GM23338 (cell line): ENCODE results near the gene TAOK2. TPM values are rescaled to one million over a fixed set of nuclear protein-coding genes. Genes with fewer than 3 reads are reported as not detected.

Experiments used
- ATAC-seq: fragments of 200-7000 bp; cut with Tn5 transposase; 3 replicates; pipeline ENCODE4 v1.9.1; 2020
- DNase-seq: peaks from one replicate; pipeline ENCODE4 v3.0.0-alpha.2; 2015; ENCODE audit warnings: low spot score
- H2AFZ ChIP-seq: fragments of 200-600 bp; sonication (generic); 2 replicates; pipeline ENCODE4 v1.8.0; 2016; ENCODE audit warnings: antibody characterized with exemption, mild to moderate bottlenecking, moderate library complexity
- H3F3A ChIP-seq: fragments of 200-600 bp; sonication (generic); replicated peaks from 2 replicates; pipeline ENCODE4 v1.8.0; 2017; ENCODE audit warnings: antibody characterized with exemption, mixed run types, low read depth
- H3K27ac ChIP-seq: fragments of 200-600 bp; sonication (generic); 2 replicates; pipeline ENCODE4 v1.6.1; 2016; ENCODE audit warnings: low read depth
- H3K27me3 ChIP-seq: fragments of 200-600 bp; sonication (generic); 2 replicates; pipeline ENCODE4 v1.8.0; 2016; ENCODE audit warnings: mild to moderate bottlenecking, mixed run types, moderate library complexity; ENCODE audit not compliant: insufficient read depth
- H3K36me3 ChIP-seq: fragments of 200-600 bp; sonication (generic); 2 replicates; pipeline ENCODE4 v1.8.0; 2016; ENCODE audit warnings: mild to moderate bottlenecking; ENCODE audit not compliant: insufficient read depth
- H3K4me1 ChIP-seq: fragments of 200-600 bp; sonication (generic); 2 replicates; pipeline ENCODE4 v1.8.0; 2016; ENCODE audit warnings: mild to moderate bottlenecking, moderate library complexity; ENCODE audit not compliant: insufficient read depth
- H3K4me2 ChIP-seq: fragments of 200-600 bp; sonication (generic); 2 replicates; pipeline ENCODE4 v1.7.1; 2017; ENCODE audit warnings: mixed run types
- H3K4me3 ChIP-seq: fragments of 200-600 bp; sonication (generic); 2 replicates; pipeline ENCODE4 v1.6.1; 2016; ENCODE audit warnings: mixed run types
- H3K79me2 ChIP-seq: fragments of 200-600 bp; sonication (generic); replicated peaks from 2 replicates; pipeline ENCODE4 v1.8.0; 2017; ENCODE audit warnings: mild to moderate bottlenecking; ENCODE audit not compliant: insufficient read depth
- H3K9me2 ChIP-seq: fragments of 200-600 bp; sonication (generic); 2 replicates; pipeline ENCODE4 v1.8.0; 2017; ENCODE audit not compliant: insufficient read depth
- H4K20me1 ChIP-seq: fragments of 200-600 bp; sonication (generic); replicated peaks from 2 replicates; pipeline ENCODE4 v1.8.0; 2017; ENCODE audit warnings: mild to moderate bottlenecking; ENCODE audit not compliant: insufficient read depth
- H3K27ac Mint-ChIP-seq: 2 replicates; pipeline ENCODE4 v1.8.0; 2020; ENCODE audit warnings: inconsistent platforms, mild to moderate bottlenecking, moderate library complexity, mixed read lengths
- H3K27me3 Mint-ChIP-seq: 3 replicates; pipeline ENCODE4 v1.8.0; 2022; ENCODE audit warnings: low read depth, mild to moderate bottlenecking, moderate library complexity, mixed read lengths, inconsistent platforms; ENCODE audit not compliant: insufficient read depth, poor library complexity
- H3K36me3 Mint-ChIP-seq: 3 replicates; pipeline ENCODE4 v1.8.0; 2021; ENCODE audit warnings: low read depth, mild to moderate bottlenecking, inconsistent platforms, moderate library complexity, mixed read lengths
- H3K4me1 Mint-ChIP-seq: 3 replicates; pipeline ENCODE4 v1.8.0; 2020; ENCODE audit warnings: mild to moderate bottlenecking, inconsistent platforms, mixed read lengths
- H3K4me3 Mint-ChIP-seq: 3 replicates; pipeline ENCODE4 v1.8.0; 2021; ENCODE audit warnings: moderate library complexity, mild to moderate bottlenecking, inconsistent platforms, mixed read lengths
- H3K9me3 Mint-ChIP-seq: 3 replicates; pipeline ENCODE4 v1.8.0; 2020; ENCODE audit warnings: moderate library complexity, mild to moderate bottlenecking, inconsistent platforms, mixed read lengths
- CREB1 ChIP-seq: fragments of 250-450 bp; sonication (Bioruptor Pico); IDR thresholded peaks from 2 replicates; pipeline ENCODE4 v1.5.0; 2020; ENCODE audit warnings: low read depth, mild to moderate bottlenecking, moderate library complexity
- CTCF ChIP-seq, 2 experiments: fragments of 200-600 bp in 1 of 2; sonication (generic) in 1 of 2; conservative IDR thresholded peaks; 2 replicates each; pipeline versions ENCODE4 v1.5.1 to v1.6.1; 2016 to 2017; ENCODE audit warnings: antibody characterized with exemption in 2 of 2, low read depth in 2 of 2, mild to moderate bottlenecking in 2 of 2, moderate library complexity in 1 of 2
- EZH2 ChIP-seq: fragments of 200-600 bp; sonication (generic); IDR thresholded peaks from one replicate; pipeline ENCODE4 v1.8.0; 2017; ENCODE audit warnings: antibody characterized with exemption, mild to moderate bottlenecking, low read depth; ENCODE audit not compliant: unreplicated experiment
- EZH2phosphoT487 ChIP-seq: fragments of 200-600 bp; sonication (generic); IDR thresholded peaks from one replicate; pipeline ENCODE4 v1.8.1; 2018; ENCODE audit warnings: antibody characterized with exemption; ENCODE audit not compliant: unreplicated experiment
- JUNB ChIP-seq: IDR thresholded peaks from one replicate; pipeline ENCODE4 v1.6.1; 2016; ENCODE audit warnings: antibody characterized with exemption; ENCODE audit not compliant: unreplicated experiment
- NANOG ChIP-seq: IDR thresholded peaks from 2 replicates; pipeline ENCODE4 v1.6.1; 2016; ENCODE audit warnings: antibody characterized with exemption, borderline replicate concordance
- POLR2AphosphoS5 ChIP-seq: IDR thresholded peaks from 2 replicates; pipeline ENCODE4 v1.6.1; 2016; ENCODE audit warnings: antibody characterized with exemption, low read depth
- STAT1 ChIP-seq: IDR thresholded peaks from one replicate; pipeline ENCODE4 v1.6.1; 2016; ENCODE audit warnings: antibody characterized with exemption; ENCODE audit not compliant: unreplicated experiment
- ZNF114 ChIP-seq: fragments of 250-450 bp; sonication (Bioruptor Pico); IDR thresholded peaks from 2 replicates; pipeline ENCODE4 v1.5.0; 2020; ENCODE audit warnings: mild to moderate bottlenecking, moderate library complexity
- ZNF331 ChIP-seq: fragments of 250-450 bp; sonication (Bioruptor Pico); IDR thresholded peaks from 2 replicates; pipeline ENCODE4 v1.5.0; 2020; ENCODE audit warnings: low read depth, mild to moderate bottlenecking, moderate library complexity
- polyA plus RNA-seq: library from polyadenylated mRNA; unstranded; fragments of >200 nt; fragmentation: Nextera tagmentation; extraction: Ambion mirVana; gene quantifications from 2 replicates; pipeline ENCODE4 v1.2.1, GENCODE V29; 2016
- total RNA-seq: library from RNA; depleted of rRNA; stranded (reverse); fragments of >200 nt; shearing (Covaris generic); gene quantifications from 2 replicates; pipeline ENCODE4 v1.2.3, GENCODE V29; 2014
- TF ChIP-seq, protein P1 (sequence below): IDR thresholded peaks from one replicate; pipeline ENCODE4 v1.6.1; 2018; ENCODE audit warnings: antibody characterized with exemption; ENCODE audit not compliant: unreplicated experiment
- TF ChIP-seq, protein P2 (sequence below): fragments of 250-450 bp; sonication (Bioruptor Pico); IDR thresholded peaks from 2 replicates; pipeline ENCODE4 v1.5.0; 2020; ENCODE audit warnings: mild to moderate bottlenecking, moderate library complexity
- TF ChIP-seq, protein P3 (sequence below): IDR thresholded peaks from 2 replicates; pipeline ENCODE4 v1.6.1; 2016; ENCODE audit warnings: antibody characterized with exemption

Gene TAOK2
- total and polyA plus RNA-seq, 2 experiments from 2014 or later = 8.8 to 45.2 TPM

- no peak for DNase-seq
- Mint-ChIP-seq H3K4me3 (no peak overlapping the region), H3K27me3 (peaks cover 24% of the 10 kb centered on the region), H3K9me3 (peaks cover 3% of the 10 kb centered on the region; the same call in 1 of the 3 replicates), H3K36me3 (no peaks in the 10 kb centered on the region; the same call in 2 of the 3 replicates), H3K4me1 (peaks cover 29% of the 10 kb centered on the region), H3K27ac (no peak overlapping the region)
- no peak overlapping the region for H2AFZ ChIP-seq
- no peak overlapping the region for H3K4me3 ChIP-seq
- 0 out of 2 replicates have a peak, but pooled peaks cover 3% of the 10 kb centered on the region for H3F3A ChIP-seq
- H3K4me1 ChIP-seq = peaks cover 24% of the 10 kb centered on the region
- H4K20me1 ChIP-seq = no peaks in the 10 kb centered on the region; the same call in 1 of the 2 replicates
- no peak for ATAC-seq
- H3K79me2 ChIP-seq = no peaks in the 10 kb centered on the region
- H3K27ac ChIP-seq = no peak overlapping the region
- no peak overlapping the region for H3K4me2 ChIP-seq
- no peaks in the 10 kb centered on the region for H3K36me3 ChIP-seq
- TF ChIP-seq POLR2AphosphoS5 (no peak), NANOG (no peak), EZH2 (no peak), ZNF114 (CRISPR knock-in tag) (no peak), JUNB (no peak), CTCF (conservative IDR thresholded peaks at IDR 0.05; ENCODE audit: low read depth in 2 of 2) (no peak), STAT1 (no peak), ZNF331 (no peak), CREB1 (CRISPR knock-in tag) (no peak), EZH2phosphoT487 (no peak)
- TF ChIP-seq, protein P1, sequence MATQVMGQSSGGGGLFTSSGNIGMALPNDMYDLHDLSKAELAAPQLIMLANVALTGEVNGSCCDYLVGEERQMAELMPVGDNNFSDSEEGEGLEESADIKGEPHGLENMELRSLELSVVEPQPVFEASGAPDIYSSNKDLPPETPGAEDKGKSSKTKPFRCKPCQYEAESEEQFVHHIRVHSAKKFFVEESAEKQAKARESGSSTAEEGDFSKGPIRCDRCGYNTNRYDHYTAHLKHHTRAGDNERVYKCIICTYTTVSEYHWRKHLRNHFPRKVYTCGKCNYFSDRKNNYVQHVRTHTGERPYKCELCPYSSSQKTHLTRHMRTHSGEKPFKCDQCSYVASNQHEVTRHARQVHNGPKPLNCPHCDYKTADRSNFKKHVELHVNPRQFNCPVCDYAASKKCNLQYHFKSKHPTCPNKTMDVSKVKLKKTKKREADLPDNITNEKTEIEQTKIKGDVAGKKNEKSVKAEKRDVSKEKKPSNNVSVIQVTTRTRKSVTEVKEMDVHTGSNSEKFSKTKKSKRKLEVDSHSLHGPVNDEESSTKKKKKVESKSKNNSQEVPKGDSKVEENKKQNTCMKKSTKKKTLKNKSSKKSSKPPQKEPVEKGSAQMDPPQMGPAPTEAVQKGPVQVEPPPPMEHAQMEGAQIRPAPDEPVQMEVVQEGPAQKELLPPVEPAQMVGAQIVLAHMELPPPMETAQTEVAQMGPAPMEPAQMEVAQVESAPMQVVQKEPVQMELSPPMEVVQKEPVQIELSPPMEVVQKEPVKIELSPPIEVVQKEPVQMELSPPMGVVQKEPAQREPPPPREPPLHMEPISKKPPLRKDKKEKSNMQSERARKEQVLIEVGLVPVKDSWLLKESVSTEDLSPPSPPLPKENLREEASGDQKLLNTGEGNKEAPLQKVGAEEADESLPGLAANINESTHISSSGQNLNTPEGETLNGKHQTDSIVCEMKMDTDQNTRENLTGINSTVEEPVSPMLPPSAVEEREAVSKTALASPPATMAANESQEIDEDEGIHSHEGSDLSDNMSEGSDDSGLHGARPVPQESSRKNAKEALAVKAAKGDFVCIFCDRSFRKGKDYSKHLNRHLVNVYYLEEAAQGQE = no peak
- TF ChIP-seq, protein P2, sequence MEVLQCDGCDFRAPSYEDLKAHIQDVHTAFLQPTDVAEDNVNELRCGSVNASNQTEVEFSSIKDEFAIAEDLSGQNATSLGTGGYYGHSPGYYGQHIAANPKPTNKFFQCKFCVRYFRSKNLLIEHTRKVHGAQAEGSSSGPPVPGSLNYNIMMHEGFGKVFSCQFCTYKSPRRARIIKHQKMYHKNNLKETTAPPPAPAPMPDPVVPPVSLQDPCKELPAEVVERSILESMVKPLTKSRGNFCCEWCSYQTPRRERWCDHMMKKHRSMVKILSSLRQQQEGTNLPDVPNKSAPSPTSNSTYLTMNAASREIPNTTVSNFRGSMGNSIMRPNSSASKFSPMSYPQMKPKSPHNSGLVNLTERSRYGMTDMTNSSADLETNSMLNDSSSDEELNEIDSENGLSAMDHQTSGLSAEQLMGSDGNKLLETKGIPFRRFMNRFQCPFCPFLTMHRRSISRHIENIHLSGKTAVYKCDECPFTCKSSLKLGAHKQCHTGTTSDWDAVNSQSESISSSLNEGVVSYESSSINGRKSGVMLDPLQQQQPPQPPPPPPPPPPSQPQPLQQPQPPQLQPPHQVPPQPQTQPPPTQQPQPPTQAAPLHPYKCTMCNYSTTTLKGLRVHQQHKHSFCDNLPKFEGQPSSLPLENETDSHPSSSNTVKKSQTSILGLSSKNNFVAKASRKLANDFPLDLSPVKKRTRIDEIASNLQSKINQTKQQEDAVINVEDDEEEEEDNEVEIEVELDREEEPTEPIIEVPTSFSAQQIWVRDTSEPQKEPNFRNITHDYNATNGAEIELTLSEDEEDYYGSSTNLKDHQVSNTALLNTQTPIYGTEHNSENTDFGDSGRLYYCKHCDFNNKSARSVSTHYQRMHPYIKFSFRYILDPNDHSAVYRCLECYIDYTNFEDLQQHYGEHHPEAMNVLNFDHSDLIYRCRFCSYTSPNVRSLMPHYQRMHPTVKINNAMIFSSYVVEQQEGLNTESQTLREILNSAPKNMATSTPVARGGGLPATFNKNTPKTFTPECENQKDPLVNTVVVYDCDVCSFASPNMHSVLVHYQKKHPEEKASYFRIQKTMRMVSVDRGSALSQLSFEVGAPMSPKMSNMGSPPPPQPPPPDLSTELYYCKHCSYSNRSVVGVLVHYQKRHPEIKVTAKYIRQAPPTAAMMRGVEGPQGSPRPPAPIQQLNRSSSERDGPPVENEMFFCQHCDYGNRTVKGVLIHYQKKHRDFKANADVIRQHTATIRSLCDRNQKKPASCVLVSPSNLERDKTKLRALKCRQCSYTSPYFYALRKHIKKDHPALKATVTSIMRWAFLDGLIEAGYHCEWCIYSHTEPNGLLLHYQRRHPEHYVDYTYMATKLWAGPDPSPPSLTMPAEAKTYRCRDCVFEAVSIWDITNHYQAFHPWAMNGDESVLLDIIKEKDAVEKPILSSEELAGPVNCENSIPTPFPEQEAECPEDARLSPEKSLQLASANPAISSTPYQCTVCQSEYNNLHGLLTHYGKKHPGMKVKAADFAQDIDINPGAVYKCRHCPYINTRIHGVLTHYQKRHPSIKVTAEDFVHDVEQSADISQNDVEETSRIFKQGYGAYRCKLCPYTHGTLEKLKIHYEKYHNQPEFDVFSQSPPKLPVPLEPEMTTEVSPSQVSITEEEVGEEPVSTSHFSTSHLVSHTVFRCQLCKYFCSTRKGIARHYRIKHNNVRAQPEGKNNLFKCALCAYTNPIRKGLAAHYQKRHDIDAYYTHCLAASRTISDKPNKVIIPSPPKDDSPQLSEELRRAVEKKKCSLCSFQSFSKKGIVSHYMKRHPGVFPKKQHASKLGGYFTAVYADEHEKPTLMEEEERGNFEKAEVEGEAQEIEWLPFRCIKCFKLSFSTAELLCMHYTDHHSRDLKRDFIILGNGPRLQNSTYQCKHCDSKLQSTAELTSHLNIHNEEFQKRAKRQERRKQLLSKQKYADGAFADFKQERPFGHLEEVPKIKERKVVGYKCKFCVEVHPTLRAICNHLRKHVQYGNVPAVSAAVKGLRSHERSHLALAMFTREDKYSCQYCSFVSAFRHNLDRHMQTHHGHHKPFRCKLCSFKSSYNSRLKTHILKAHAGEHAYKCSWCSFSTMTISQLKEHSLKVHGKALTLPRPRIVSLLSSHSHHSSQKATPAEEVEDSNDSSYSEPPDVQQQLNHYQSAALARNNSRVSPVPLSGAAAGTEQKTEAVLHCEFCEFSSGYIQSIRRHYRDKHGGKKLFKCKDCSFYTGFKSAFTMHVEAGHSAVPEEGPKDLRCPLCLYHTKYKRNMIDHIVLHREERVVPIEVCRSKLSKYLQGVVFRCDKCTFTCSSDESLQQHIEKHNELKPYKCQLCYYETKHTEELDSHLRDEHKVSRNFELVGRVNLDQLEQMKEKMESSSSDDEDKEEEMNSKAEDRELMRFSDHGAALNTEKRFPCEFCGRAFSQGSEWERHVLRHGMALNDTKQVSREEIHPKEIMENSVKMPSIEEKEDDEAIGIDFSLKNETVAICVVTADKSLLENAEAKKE (CRISPR knock-in tag) = no peak
- TF ChIP-seq, protein P3, sequence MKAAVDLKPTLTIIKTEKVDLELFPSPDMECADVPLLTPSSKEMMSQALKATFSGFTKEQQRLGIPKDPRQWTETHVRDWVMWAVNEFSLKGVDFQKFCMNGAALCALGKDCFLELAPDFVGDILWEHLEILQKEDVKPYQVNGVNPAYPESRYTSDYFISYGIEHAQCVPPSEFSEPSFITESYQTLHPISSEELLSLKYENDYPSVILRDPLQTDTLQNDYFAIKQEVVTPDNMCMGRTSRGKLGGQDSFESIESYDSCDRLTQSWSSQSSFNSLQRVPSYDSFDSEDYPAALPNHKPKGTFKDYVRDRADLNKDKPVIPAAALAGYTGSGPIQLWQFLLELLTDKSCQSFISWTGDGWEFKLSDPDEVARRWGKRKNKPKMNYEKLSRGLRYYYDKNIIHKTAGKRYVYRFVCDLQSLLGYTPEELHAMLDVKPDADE = no peak
- H3K9me2 ChIP-seq = no peaks in the 10 kb centered on the region
- peaks cover 10% of the 10 kb centered on the region; the same call in 1 of the 2 replicates for H3K27me3 ChIP-seq
Measured at GRCh38 chr16:30033270-30033669, 59.6 kb downstream of the TAOK2 start.
